Smooth muscle cell (in vitro differentiated cells): Measurements from ENCODE around the gene UMPS. TPM values are rescaled to one million over a fixed set of nuclear protein-coding genes. Genes with fewer than 3 reads are reported as not detected.
"Not testable (repeated sequence)": the region's sequence is repeated elsewhere in the genome, so short reads cannot be mapped to it uniquely, and the experiment has no call there.

Source experiments
- DNase-seq: peaks from one replicate; lab custom pipeline; 2025; ENCODE audit not compliant: unreplicated experiment; lab: John Stamatoyannopoulos, UW
- H2AFZ ChIP-seq: fragments of 200-600 bp; sonication (generic); 2 replicates; pipeline ENCODE4 v1.6.0; 2016; ENCODE audit warnings: antibody characterized with exemption, low read depth, mild to moderate bottlenecking
- H3F3A ChIP-seq: fragments of 200-600 bp; sonication (generic); 2 replicates; pipeline ENCODE4 v1.6.0; 2017; ENCODE audit warnings: antibody characterized with exemption, low read depth
- H3K27ac ChIP-seq: fragments of 200-600 bp; sonication (generic); 2 replicates; pipeline ENCODE4 v1.5.1; 2016; ENCODE audit warnings: low read depth, mild to moderate bottlenecking
- H3K27me3 ChIP-seq: fragments of 200-600 bp; sonication (generic); 2 replicates; pipeline ENCODE4 v1.6.1; 2016; ENCODE audit warnings: low read depth, mild to moderate bottlenecking
- H3K36me3 ChIP-seq: fragments of 200-600 bp; sonication (generic); 2 replicates; pipeline ENCODE4 v1.5.1; 2016; ENCODE audit warnings: low read depth
- H3K4me1 ChIP-seq: fragments of 200-600 bp; sonication (generic); 2 replicates; pipeline ENCODE4 v1.5.1; 2016; ENCODE audit warnings: low read depth
- H3K4me2 ChIP-seq: fragments of 200-600 bp; sonication (generic); 2 replicates; pipeline ENCODE4 v1.6.0; 2016; ENCODE audit warnings: mild to moderate bottlenecking
- H3K4me3 ChIP-seq: fragments of 200-600 bp; sonication (generic); 2 replicates; pipeline ENCODE4 v1.5.1; 2016; ENCODE audit warnings: mild to moderate bottlenecking
- H3K79me2 ChIP-seq: fragments of 200-600 bp; sonication (generic); 2 replicates; pipeline ENCODE4 v1.6.0; 2016; ENCODE audit warnings: low read depth, mild to moderate bottlenecking
- H3K9ac ChIP-seq: fragments of 200-600 bp; sonication (generic); 2 replicates; pipeline ENCODE4 v1.6.0; 2016; ENCODE audit warnings: low read depth
- H3K9me3 ChIP-seq: fragments of 200-600 bp; sonication (generic); replicated peaks from 2 replicates; pipeline ENCODE4 v1.5.1; 2016; ENCODE audit warnings: low read depth
- H4K20me1 ChIP-seq: fragments of 200-600 bp; sonication (generic); 2 replicates; pipeline ENCODE4 v1.6.0; 2016; ENCODE audit warnings: low read depth
- WGBS: methylation state at CpG from one replicate; pipeline ENCODE4 v1.1.7; 2016; ENCODE audit warnings: low lambda C conversion rate; 5-methylcytosine and 5-hydroxymethylcytosine counted together
- polyA plus RNA-seq: library from polyadenylated mRNA; unstranded; fragments of >200 nt; fragmentation: Nextera tagmentation; extraction: Ambion mirVana; gene quantifications from 2 replicates; pipeline ENCODE4 v1.2.1, GENCODE V29; 2016
- total RNA-seq: library from RNA; depleted of rRNA; stranded (reverse); fragments of >200 nt; gene quantifications from 2 replicates; pipeline ENCODE4 v1.2.3, GENCODE V29; 2014
- TF ChIP-seq, protein P1 (sequence below): fragments of 200-600 bp; sonication (generic); IDR thresholded peaks from 2 replicates; pipeline ENCODE4 v1.5.1; 2017; ENCODE audit warnings: borderline replicate concordance, mild to moderate bottlenecking, antibody characterized with exemption; ENCODE audit not compliant: insufficient read depth, poor library complexity, severe bottlenecking

UMPS gene
- total and polyA plus RNA-seq, 2 experiments from 2014 or later, result 22.3 to 79.2 TPM

- Histone ChIP-seq H3K27me3 (no peaks in the 10 kb centered on the region), H3K4me1 (no peaks in the 10 kb centered on the region), H3F3A (no peaks in the 10 kb centered on the region), H3K4me3 (no peak overlapping the region), H3K9ac (no peak overlapping the region), H4K20me1 (no peaks in the 10 kb centered on the region), H3K79me2 (no peaks in the 10 kb centered on the region), H3K4me2 (no peak overlapping the region), H3K27ac (no peak overlapping the region), H3K36me3 (no peaks in the 10 kb centered on the region), H3K9me3 (no peaks in the 10 kb centered on the region), H2AFZ (no peak overlapping the region)
- DNase-seq, result no peak
- TF ChIP-seq, protein P1, sequence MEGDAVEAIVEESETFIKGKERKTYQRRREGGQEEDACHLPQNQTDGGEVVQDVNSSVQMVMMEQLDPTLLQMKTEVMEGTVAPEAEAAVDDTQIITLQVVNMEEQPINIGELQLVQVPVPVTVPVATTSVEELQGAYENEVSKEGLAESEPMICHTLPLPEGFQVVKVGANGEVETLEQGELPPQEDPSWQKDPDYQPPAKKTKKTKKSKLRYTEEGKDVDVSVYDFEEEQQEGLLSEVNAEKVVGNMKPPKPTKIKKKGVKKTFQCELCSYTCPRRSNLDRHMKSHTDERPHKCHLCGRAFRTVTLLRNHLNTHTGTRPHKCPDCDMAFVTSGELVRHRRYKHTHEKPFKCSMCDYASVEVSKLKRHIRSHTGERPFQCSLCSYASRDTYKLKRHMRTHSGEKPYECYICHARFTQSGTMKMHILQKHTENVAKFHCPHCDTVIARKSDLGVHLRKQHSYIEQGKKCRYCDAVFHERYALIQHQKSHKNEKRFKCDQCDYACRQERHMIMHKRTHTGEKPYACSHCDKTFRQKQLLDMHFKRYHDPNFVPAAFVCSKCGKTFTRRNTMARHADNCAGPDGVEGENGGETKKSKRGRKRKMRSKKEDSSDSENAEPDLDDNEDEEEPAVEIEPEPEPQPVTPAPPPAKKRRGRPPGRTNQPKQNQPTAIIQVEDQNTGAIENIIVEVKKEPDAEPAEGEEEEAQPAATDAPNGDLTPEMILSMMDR, result no peak
- 78% methylated on average over 5 of the region's 5 CpGs for WGBS
Observed at GRCh38 chr3:124751501-124751900, 21.2 kb downstream of the UMPS start.

DNA sequence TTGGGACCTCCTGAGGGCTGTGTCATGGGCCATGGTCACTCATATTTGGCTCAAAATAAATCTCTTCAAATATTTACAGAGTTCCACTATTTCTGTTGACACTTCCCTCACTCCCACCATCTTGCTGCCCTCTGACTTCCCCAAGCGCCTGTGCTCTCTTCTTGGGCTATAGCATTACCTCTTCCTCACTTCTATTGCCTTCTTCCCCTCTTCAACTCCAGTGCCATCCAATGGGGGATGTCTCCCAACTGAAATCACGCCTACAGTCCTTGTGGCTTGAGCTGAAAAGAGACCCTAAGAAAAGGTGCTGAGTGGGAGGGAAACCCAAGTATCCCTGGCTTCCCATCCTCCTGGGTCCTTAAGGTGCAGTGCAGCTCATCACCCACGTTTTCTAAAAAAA, 21.8 kb downstream of the UMPS start:
- Histone ChIP-seq H3K27ac (no peak overlapping the region), H3K9ac (no peak overlapping the region), H2AFZ (no peak overlapping the region), H3F3A (no peaks in the 10 kb centered on the region), H3K4me2 (no peak overlapping the region), H3K36me3 (no peaks in the 10 kb centered on the region), H3K9me3 (no peaks in the 10 kb centered on the region), H3K4me3 (no peak overlapping the region), H3K27me3 (no peaks in the 10 kb centered on the region), H4K20me1 (no peaks in the 10 kb centered on the region), H3K4me1 (no peaks in the 10 kb centered on the region), H3K79me2 (no peaks in the 10 kb centered on the region)
- WGBS, result 90% methylated on average over 3 of the region's 3 CpGs
- TF ChIP-seq, protein P1, result no peak
- no peak for DNase-seq

DNA sequence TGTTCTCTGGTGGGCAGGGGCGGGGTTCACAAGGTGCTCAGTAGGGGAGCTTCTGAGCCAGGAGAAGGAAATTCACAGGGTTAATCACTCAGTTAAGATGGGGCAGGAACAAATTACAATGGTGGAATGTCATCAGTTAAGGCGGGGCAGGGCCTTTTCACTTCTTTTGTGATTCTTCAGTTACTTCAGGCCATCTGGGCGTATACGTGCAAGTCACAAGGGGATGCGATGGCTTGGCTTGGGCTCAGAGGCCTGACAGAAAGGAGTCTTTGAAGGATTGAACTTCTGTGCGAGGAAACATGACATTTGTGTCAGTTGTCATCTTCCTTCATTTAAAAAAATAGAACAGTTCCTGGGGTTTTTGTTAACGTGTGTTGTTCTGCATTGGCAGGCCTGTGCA, 27.7 kb downstream of the UMPS start:
- H4K20me1 ChIP-seq, H3K9ac ChIP-seq, H3K27me3 ChIP-seq, H2AFZ ChIP-seq, H3K4me3 ChIP-seq, H3K4me2 ChIP-seq, H3K4me1 ChIP-seq, DNase-seq, H3K9me3 ChIP-seq, H3K27ac ChIP-seq, H3F3A ChIP-seq, H3K79me2 ChIP-seq, H3K36me3 ChIP-seq: not testable (repeated sequence)
- 79% methylated on average over 7 of the region's 7 CpGs for whole genome bisulfite sequencing

GRCh38 chr3:124758851-124759635, 28.8 kb downstream of the UMPS start:
- Histone ChIP-seq H2AFZ (no peak overlapping the region), H3F3A (peaks cover 4% of the 10 kb centered on the region), H3K4me1 (no peaks in the 10 kb centered on the region), H3K27ac (no peak overlapping the region), H3K4me2 (no peak overlapping the region), H3K79me2 (no peaks in the 10 kb centered on the region), H3K9ac (no peak overlapping the region), H3K36me3 (no peaks in the 10 kb centered on the region), H3K27me3 (no peaks in the 10 kb centered on the region), H3K9me3 (no peaks in the 10 kb centered on the region), H4K20me1 (no peaks in the 10 kb centered on the region), H3K4me3 (no peak overlapping the region)
- 60% methylated on average over 5 of the region's 5 CpGs for WGBS
- TF ChIP-seq, protein P1, result no peak
- DNase-seq, result no peak
